HEK293 (cell line): Measurements from ENCODE around the gene MAGEC3.

Experiments
- CTCF ChIA-PET: fragments of 350-600 bp; formaldehyde crosslinking; extraction: SDS; loops from one replicate; lab custom pipeline; 2021; ENCODE audit warnings: antibody characterized with exemption; lab: Yijun Ruan, JAX
- POLR2A ChIA-PET: fragments of 300-600 bp; formaldehyde crosslinking; extraction: SDS; loops from one replicate; lab custom pipeline; 2020; ENCODE audit warnings: antibody characterized with exemption, inconsistent platforms; lab: Yijun Ruan, JAX
- H3K27ac ChIP-seq: fragments of 200-500 bp; sonication (Bioruptor generic); 2 replicates; pipeline ENCODE4 v1.5.1; 2014; ENCODE audit warnings: low read depth, low read length, control low read depth, inconsistent platforms; ENCODE audit errors: extremely low read depth
- H3K36me3 ChIP-seq, 2 experiments: fragments of 200-500 bp in 1 of 2; sonication (Bioruptor generic) in 1 of 2; 1 replicate in 1 of 2; 2 replicates in 1 of 2; pipeline ENCODE4 v1.5.1; 2014 to 2017; ENCODE audit warnings: inconsistent platforms in 2 of 2, low read length in 2 of 2; ENCODE audit not compliant: control insufficient read depth in 2 of 2, insufficient read depth in 1 of 2
- H3K4me1 ChIP-seq: fragments of 200-500 bp; sonication (Bioruptor generic); 2 replicates; pipeline ENCODE4 v1.5.1; 2014; ENCODE audit warnings: mild to moderate bottlenecking, low read length, inconsistent platforms; ENCODE audit not compliant: control insufficient read depth, insufficient read depth
- H3K4me3 ChIP-seq: 2 replicates; pipeline ENCODE4 v1.5.1; 2011; ENCODE audit warnings: low read depth, mild to moderate bottlenecking, control low read depth, low read length, moderate library complexity
- H3K9me3 ChIP-seq: fragments of 200-500 bp; sonication (Bioruptor generic); 2 replicates; pipeline ENCODE4 v1.5.1; 2014; ENCODE audit warnings: low read depth, low read length, inconsistent platforms; ENCODE audit not compliant: control insufficient read depth, insufficient read depth
- BCL11B ChIP-seq: fragments of 450-650 bp; formaldehyde crosslinking; IDR thresholded peaks from 2 replicates; pipeline ENCODE4 v1.5.1; 2016; ENCODE audit warnings: low read depth, missing biosample characterization, missing genetic modification characterization
- CTCF ChIP-seq: fragments of 450-650 bp; formaldehyde crosslinking; IDR thresholded peaks from 2 replicates; pipeline ENCODE4 v1.5.1; 2016; ENCODE audit warnings: missing biosample characterization, missing genetic modification characterization
- HIC1 ChIP-seq: fragments of 450-650 bp; formaldehyde crosslinking; IDR thresholded peaks from 2 replicates; pipeline ENCODE4 v1.5.1; 2016; ENCODE audit warnings: missing biosample characterization, missing genetic modification characterization
- PRDM4 ChIP-seq: fragments of 450-650 bp; formaldehyde crosslinking; IDR thresholded peaks from 2 replicates; pipeline ENCODE4 v1.5.1; 2017; ENCODE audit warnings: missing biosample characterization, missing genetic modification characterization
- PRDM6 ChIP-seq: fragments of 450-650 bp; formaldehyde crosslinking; IDR thresholded peaks from 2 replicates; pipeline ENCODE4 v1.5.1; 2017; ENCODE audit warnings: missing biosample characterization, missing genetic modification characterization
- REPIN1 ChIP-seq: fragments of 450-650 bp; formaldehyde crosslinking; IDR thresholded peaks from 2 replicates; pipeline ENCODE4 v1.5.1; 2017; ENCODE audit warnings: missing biosample characterization, missing genetic modification characterization, low read depth
- SP2 ChIP-seq: fragments of 450-650 bp; formaldehyde crosslinking; IDR thresholded peaks from 2 replicates; pipeline ENCODE4 v1.5.1; 2016; ENCODE audit warnings: missing biosample characterization, missing genetic modification characterization
- ZNF112 ChIP-seq: fragments of 450-650 bp; formaldehyde crosslinking; IDR thresholded peaks from 2 replicates; pipeline ENCODE4 v1.5.0; 2017; ENCODE audit warnings: missing biosample characterization, missing genetic modification characterization
- ZNF132 ChIP-seq: fragments of 450-650 bp; formaldehyde crosslinking; IDR thresholded peaks from 2 replicates; pipeline ENCODE4 v1.5.1; 2017; ENCODE audit warnings: missing biosample characterization, missing genetic modification characterization, borderline replicate concordance
- ZNF138 ChIP-seq: fragments of 450-650 bp; formaldehyde crosslinking; IDR thresholded peaks from 2 replicates; pipeline ENCODE4 v1.5.1; 2016; ENCODE audit warnings: missing biosample characterization, missing genetic modification characterization, borderline replicate concordance
- ZNF157 ChIP-seq: fragments of 450-650 bp; formaldehyde crosslinking; IDR thresholded peaks from 2 replicates; pipeline ENCODE4 v1.5.1; 2016; ENCODE audit warnings: missing biosample characterization, missing genetic modification characterization
- ZNF16 ChIP-seq: fragments of 450-650 bp; formaldehyde crosslinking; IDR thresholded peaks from 2 replicates; pipeline ENCODE4 v1.5.1; 2016; ENCODE audit warnings: low read depth, missing biosample characterization, missing genetic modification characterization
- ZNF544 ChIP-seq: fragments of 450-650 bp; formaldehyde crosslinking; IDR thresholded peaks from 2 replicates; pipeline ENCODE4 v1.5.0; 2017; ENCODE audit warnings: missing biosample characterization, missing genetic modification characterization
- ZNF621 ChIP-seq: fragments of 450-650 bp; formaldehyde crosslinking; IDR thresholded peaks from 2 replicates; pipeline ENCODE4 v1.5.1; 2017; ENCODE audit warnings: missing biosample characterization, missing genetic modification characterization
- ZNF624 ChIP-seq: fragments of 450-650 bp; formaldehyde crosslinking; IDR thresholded peaks from 2 replicates; pipeline ENCODE4 v1.5.1; 2017; ENCODE audit warnings: missing biosample characterization, missing genetic modification characterization
- ZSCAN16 ChIP-seq: fragments of 450-650 bp; formaldehyde crosslinking; IDR thresholded peaks from 2 replicates; pipeline ENCODE4 v1.5.1; 2016; ENCODE audit warnings: missing biosample characterization, missing genetic modification characterization

MAGEC3 gene

DNA sequence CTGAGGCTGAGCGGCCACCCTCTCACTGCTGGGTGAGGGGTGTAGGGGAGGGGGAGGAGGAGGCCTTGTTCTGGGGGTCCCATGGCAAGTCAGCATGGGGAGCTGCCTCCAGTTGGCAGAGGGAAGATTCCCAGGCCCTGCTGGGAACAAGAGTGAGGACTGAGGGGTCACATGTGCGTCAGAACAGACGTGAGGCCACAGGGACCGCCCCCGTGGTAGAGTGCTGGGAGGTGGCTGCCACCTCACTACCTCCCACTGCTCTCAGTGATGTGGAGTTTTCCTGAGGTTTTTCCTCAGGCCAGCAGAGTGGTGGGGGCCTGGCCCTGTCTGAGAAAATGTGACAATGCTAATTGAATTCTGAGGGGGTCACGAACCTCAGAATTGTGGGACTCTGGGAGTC lies 66.1 kb downstream of the MAGEC3 start:
- no peak for TF ChIP-seq ZNF624 (tag by site-specific recombination)
- TF ChIP-seq CTCF = no peak
- no peak for TF ChIP-seq ZNF621 (tag by site-specific recombination)
- TF ChIP-seq BCL11B = no peak
- no peak for TF ChIP-seq SP2
- TF ChIP-seq HIC1 (tag by site-specific recombination) = no peak
- TF ChIP-seq PRDM6 (tag by site-specific recombination) = no peak
- TF ChIP-seq ZNF544 (tag by site-specific recombination) = no peak
- no peak for TF ChIP-seq ZNF138 (tag by site-specific recombination)
- TF ChIP-seq ZNF157 (tag by site-specific recombination) = no peak
- no peak for TF ChIP-seq ZSCAN16 (tag by site-specific recombination)
- Histone ChIP-seq H3K9me3 (no peaks in the 10 kb centered on the region; the same call in 1 of the 2 replicates), H3K4me1 (no peaks in the 10 kb centered on the region), H3K36me3 (no peaks in the 10 kb centered on the region), H3K27ac (no peak overlapping the region), H3K4me3 (no peak overlapping the region)
- ChIA-PET CTCF (no interaction called here), POLR2A (no interaction called here)

- Histone ChIP-seq H3K4me3 (no peak overlapping the region), H3K36me3 (no peaks in the 10 kb centered on the region), H3K27ac (no peak overlapping the region), H3K9me3 (no peaks in the 10 kb centered on the region), H3K4me1 (no peaks in the 10 kb centered on the region)
- POLR2A ChIA-PET = no interaction called here
- no peak for TF ChIP-seq ZNF112
- TF ChIP-seq ZNF132 (tag by site-specific recombination) = no peak
- TF ChIP-seq ZNF16 (tag by site-specific recombination) = no peak
- no peak for TF ChIP-seq REPIN1 (tag by site-specific recombination)
- TF ChIP-seq PRDM4 (tag by site-specific recombination) = no peak
- CTCF ChIA-PET = no interaction called here
Observed at GRCh38 chrX:141917801-141918200, 79.7 kb downstream of the MAGEC3 start.
